ENCODE data around the gene CPVL. TPM values are rescaled to one million over a fixed set of nuclear protein-coding genes. Genes with fewer than 3 reads are reported as not detected.

Gene CPVL
- total RNA-seq, 2 donors from 2014 or later, result 12.8 to 15.3 TPM

GRCh38 chr7:29160080-29160479 is 13.7 kb upstream of the CPVL start:
- no peak for DNase-seq
- ATAC-seq, result no peak
- intact Hi-C loops (cut with DNase I), result no loop called here

GRCh38 chr7:29158795-29159423 is 12.6 kb upstream of the CPVL start:
- no peak for ATAC-seq
- no peak for DNase-seq
- intact Hi-C loops (cut with DNase I), result no loop called here

GRCh38 chr7:29156907-29157452 is 10.6 kb upstream of the CPVL start:
- DNase-seq (no peak), ATAC-seq (no peak)
- intact Hi-C loops (cut with DNase I), result no loop called here

- intact Hi-C loops (cut with DNase I), result no loop called here
- ATAC-seq (no peak), DNase-seq (no peak)
Measured at GRCh38 chr7:29154076-29154475, 7.7 kb upstream of the CPVL start.

GRCh38 chr7:29150856-29151255 is 4.5 kb upstream of the CPVL start:
- intact Hi-C loops (cut with DNase I), result no loop called here
- ATAC-seq (no peak), DNase-seq (no peak)

GRCh38 chr7:29149036-29149435 is 2.7 kb upstream of the CPVL start:
- intact Hi-C loops (cut with DNase I), result no loop called here
- DNase-seq (no peak), ATAC-seq (no peak)

- intact Hi-C loops (cut with DNase I), result no loop called here
- ATAC-seq (peak in 1 of 2 donors; percentile 30), DNase-seq (no peak)
Measured at GRCh38 chr7:29147821-29148220, 1.5 kb upstream of the CPVL start.

- ATAC-seq (peak in 1 of 2 donors; percentile 60), DNase-seq (peak; percentile 29)
- intact Hi-C loops (cut with DNase I), result no loop called here
Measured at GRCh38 chr7:29146888-29147609, 712 bp upstream of the CPVL start.

- intact Hi-C loops (cut with DNase I), result no loop called here
- DNase-seq (no peak), ATAC-seq (no peak)
Measured at GRCh38 chr7:29145553-29146056, 732 bp downstream of the CPVL start.

GRCh38 chr7:29143751-29144150 is 2.6 kb downstream of the CPVL start:
- DNase-seq (no peak), ATAC-seq (no peak)
- intact Hi-C loops (cut with DNase I), result no loop called here

- ATAC-seq, result no peak
- no peak for DNase-seq
- intact Hi-C loops (cut with DNase I), result no loop called here
Measured at GRCh38 chr7:29142021-29142727, 4.2 kb downstream of the CPVL start.

- intact Hi-C loops (cut with DNase I), result no loop called here
- ATAC-seq (peak in 1 of 2 donors; percentile 38), DNase-seq (no peak)
Measured at GRCh38 chr7:29140873-29141468, 5.4 kb downstream of the CPVL start.

GRCh38 chr7:29139796-29140195 is 6.5 kb downstream of the CPVL start:
- intact Hi-C loops (cut with DNase I), result no loop called here
- ATAC-seq (peak in 1 of 2 donors; percentile 19), DNase-seq (no peak)

- intact Hi-C loops (cut with DNase I), result no loop called here
- DNase-seq (no peak), ATAC-seq (peak in 1 of 2 donors; percentile 46)
Measured at GRCh38 chr7:29139191-29139590, 7.1 kb downstream of the CPVL start.

- DNase-seq, result no peak
- no peak for ATAC-seq
- intact Hi-C loops (cut with DNase I), result no loop called here
Measured at GRCh38 chr7:29138588-29138987, 7.7 kb downstream of the CPVL start.

GRCh38 chr7:29135846-29136245 is 10.5 kb downstream of the CPVL start:
- ATAC-seq (peak in 1 of 2 donors; percentile 45), DNase-seq (no peak)
- intact Hi-C loops (cut with DNase I), result no loop called here

- no peak for ATAC-seq
- intact Hi-C loops (cut with DNase I), result no loop called here
- DNase-seq, result no peak
Measured at GRCh38 chr7:29132980-29133379, 13.4 kb downstream of the CPVL start.

GRCh38 chr7:29131678-29132077 is 14.7 kb downstream of the CPVL start:
- ATAC-seq, result no peak
- DNase-seq, result no peak
- intact Hi-C loops (cut with DNase I), result no loop called here

- intact Hi-C loops (cut with DNase I), result no loop called here
Measured at GRCh38 chr7:29130096-29130495, 16.2 kb downstream of the CPVL start.

GRCh38 chr7:29127527-29127926 is 18.8 kb downstream of the CPVL start:
- no peak for ATAC-seq
- no peak for DNase-seq
- intact Hi-C loops (cut with DNase I), result no loop called here

More at GRCh38 chr7:29130096-29130495, 16.2 kb downstream of the CPVL start:
- DNase-seq (no peak), ATAC-seq (no peak)

Measured in left cardiac atrium (tissue), 4 donors.